Measurements from ENCODE around the gene SLC4A7.
A peak's percentile ranks its signal among the peaks of the same experiment; 100 is the strongest.
"Not testable (repeated sequence)": the region's sequence is repeated elsewhere in the genome, so short reads cannot be mapped to it uniquely, and the experiment has no call there.

The SLC4A7 gene

DNA sequence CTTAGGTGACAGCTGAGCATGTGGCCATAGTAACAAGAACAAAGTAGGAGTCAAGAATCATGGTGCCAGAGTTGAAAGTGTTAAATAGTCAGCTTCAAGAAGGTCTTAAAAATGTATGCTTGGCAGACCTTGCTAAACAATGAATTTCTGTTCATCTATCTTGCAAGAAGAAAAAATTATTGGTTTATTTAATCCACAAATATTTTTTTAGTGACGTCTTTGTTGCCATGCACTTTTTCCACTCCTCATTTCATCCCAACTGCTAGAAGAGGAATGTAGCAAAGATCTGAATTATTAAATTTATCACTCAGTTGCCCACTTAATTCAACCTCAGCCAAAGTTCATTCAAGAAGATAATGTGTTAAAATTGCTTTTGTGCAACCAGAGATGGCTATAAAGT is 3.2 kb upstream of the SLC4A7 start:
- DNase-seq (ENCODE audit: low read depth in 3 of 3, low spot score in 1 of 3) = no peak

DNA sequence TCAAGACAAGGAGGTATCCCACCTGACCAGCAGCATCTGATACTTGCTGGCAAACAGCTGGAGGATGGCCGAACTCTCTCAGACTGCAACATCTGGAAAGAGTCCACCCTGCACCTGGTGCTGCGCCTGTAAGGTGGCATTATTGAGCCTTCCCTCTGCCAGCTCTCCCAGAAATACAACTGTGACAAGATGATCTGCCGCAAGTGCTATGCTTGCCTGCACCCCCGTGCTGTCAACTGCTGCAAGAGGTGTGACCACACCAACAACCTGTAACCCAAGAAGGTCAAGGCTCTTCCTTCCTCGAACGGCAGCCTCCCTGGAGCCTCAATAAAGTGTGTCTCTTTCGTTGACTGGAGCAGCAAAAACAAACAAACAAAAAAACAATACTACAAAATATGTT is 2.2 kb upstream of the SLC4A7 start:
- no peak for DNase-seq (ENCODE audit: low read depth in 3 of 3, low spot score in 1 of 3)

DNA sequence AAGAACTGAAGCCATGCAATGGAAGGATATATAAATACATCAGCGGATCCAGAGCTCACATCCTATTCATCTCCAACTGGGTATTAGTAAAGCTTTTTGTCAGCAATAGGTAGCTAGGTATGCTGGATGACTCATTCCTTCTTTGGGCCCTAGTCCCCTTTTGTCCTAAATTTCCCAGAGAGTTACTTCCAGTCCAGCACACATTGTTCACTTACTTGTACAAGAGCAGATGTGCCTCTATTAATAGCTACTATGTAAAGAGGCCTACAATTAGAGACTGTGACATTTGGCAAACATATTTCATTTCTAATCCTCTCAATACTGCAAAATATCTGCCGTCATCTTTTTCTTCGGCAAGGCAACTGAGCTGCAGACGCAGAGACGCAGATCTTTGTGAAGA is 1.7 kb upstream of the SLC4A7 start:
- DNase-seq (ENCODE audit: low read depth in 3 of 3, low spot score in 1 of 3) = no peak

DNA sequence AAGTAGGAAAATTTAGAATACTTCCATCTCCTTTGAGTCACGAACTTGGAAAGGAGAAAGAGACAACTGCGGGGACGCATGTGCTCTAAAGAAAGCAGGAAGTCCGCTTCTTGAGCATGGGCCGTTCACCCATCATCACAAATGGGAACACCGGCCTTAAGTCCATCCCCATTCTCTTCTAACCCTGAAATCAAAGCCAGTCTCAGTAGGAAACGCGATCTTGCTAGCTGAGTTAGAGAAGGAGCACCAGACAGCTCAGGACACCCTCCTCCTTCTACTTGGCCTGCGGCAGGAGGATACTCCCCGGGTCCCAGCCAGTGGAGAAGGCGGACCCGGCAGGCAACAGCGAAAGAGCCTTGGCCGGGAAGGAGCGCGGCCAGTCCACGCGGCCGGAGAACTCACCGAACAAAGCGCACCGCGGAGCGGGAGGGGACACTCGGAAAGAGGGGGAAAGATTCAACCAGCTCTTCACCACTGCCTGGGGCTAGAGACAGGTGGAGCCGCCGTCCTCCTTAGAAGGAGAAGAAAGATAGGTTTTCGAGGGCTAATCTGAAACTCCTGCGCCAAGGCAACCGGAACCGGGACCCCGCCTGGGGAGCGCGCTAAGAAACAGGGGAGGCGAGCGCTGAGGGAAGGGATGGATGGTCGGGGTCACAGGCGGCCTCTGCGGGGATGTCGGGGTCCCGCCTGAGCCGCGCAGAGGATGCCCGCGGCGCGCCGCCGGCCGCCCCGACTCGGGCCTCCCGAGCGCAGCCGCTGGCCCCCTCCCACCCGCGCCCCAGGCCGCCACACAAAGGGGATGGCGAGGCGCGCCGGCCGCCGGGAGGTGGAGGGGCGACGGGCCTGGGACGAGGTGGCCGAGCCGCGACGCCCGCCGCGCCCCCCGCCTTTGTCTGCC is 818 bp downstream of the SLC4A7 start:
- DNase-seq (ENCODE audit: low read depth in 3 of 3, low spot score in 1 of 3) = peak in 1 of 3 donors; percentile 14

DNA sequence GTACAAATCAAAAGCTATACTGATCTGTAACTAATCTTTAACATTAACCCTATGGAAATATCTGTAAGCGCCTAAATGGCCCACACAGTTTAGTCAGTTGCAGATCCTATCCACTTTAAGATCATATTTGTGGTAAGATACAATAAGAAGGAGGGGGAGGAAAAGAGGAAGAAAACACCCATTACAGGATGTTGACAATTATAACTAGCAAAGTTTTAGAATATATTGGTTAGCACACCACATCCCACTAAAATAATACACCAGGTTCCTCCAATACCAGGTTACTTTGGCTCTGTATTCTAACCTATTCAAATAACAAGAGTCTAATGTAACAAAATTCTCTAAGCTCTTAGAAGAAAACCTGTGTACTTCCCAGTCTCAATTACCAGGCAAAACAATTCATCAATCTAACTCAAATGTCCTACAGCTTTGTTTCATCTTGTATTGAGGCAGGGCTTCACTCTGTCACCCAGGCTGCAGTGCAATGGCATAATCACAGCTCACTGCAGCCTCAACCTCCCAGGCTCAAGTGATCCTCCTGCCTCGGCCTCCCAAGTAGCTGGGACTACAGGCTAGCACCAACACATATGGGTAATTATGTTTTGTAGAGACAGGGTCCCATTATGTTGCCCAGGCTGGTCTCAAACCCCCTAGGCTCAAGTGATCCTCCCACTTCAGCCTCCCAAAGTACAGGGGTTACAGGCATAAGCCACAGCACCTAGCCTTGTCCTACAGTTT is 4.2 kb downstream of the SLC4A7 start:
- no peak for DNase-seq (ENCODE audit: low read depth in 3 of 3, low spot score in 1 of 3)

DNA sequence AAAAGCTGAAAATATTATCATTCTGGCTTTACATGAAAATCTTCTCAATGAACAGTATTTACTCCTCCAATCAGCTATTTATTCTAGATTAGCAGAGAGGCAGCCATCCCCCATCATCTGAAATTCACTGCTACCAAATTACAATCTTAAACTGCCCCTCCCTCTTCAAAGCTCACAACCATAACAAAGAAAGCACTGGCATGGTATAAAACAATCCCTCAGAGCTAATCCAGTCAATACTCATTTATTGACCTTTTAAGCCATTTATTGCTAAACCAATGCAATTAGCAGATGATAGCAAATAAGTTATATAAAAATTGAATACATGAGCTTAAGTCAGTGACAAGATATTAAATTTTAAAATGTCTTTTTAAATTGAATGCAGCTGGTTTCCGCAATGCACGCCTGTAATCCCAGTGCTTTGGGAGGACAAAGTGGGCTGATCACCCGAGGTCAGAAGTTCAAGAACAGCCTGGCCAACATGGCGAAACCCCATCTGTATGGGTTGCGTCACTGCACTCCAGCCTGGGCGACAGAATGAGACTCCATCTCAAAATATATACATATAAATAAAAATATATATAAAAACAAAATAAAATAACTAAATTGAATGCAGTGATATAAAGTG is 12.1 kb downstream of the SLC4A7 start:
- no peak for DNase-seq (ENCODE audit: low read depth in 3 of 3, low spot score in 1 of 3)

DNA sequence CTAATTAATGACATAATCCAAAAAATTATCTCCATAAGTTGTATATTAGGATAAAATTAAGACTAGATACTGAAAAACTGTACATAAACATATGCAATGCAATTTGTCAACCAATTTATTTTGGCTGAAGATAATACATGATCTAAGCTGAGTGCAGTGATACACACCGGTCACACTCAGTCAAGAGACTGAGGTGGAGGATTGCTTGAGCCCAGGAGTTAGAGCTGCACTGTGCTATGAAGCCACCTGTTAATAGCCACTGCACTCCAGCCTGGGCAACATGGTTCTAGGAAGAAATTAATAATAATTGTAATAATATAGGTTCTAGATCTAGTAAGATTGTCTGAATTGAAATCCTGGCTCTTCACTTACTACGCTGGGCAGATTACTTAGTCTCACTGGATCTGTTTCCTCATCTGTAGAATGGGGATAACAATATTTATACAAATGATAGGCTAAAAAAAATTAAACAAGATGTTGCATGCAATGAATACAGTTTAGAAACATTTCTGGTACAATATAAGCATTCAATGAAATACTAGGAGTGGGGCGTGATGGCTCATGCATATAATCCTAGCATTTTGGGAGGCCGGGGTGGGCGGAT is 15.8 kb downstream of the SLC4A7 start:
- DNase-seq (ENCODE audit: low read depth in 3 of 3, low spot score in 1 of 3) = no peak

DNA sequence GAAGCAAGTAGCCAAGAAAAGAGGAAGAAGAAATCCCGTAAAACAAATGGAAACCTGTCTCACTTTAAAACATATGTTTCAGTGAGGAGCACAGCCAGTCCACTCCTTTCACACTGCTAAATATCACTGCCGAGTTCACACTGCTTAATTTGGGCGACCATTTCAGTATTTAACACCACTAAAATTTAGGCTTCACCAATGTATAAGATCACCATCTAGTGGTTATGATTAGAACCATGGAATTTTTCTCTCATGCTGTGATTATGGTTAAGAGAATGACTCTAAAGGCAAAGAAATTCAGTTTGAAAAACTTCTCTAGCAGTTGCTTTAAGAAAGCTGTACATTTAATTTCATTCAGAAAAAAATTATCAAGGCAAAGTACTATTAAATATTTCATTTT is 16.6 kb downstream of the SLC4A7 start:
- DNase-seq (ENCODE audit: low read depth in 3 of 3, low spot score in 1 of 3) = no peak

DNA sequence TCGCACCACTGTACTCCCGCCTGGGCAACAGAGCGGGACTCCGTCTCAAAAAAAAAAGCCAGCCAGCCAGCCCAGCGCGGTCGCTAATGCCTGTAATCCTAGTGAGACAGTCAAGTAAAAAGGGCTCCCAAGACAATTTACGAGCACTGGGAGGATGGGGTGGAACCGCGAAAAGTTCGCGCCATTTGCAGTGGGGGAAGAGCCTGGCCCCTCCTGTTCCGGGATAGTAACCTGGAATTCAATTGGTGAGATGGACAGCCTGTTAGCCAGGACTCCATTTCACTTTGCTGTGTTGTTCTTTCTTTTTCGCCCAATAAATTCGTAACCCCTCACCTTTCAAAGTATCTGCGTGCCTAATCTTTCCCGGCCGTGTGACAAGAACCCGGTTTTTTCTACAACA is 19.5 kb downstream of the SLC4A7 start:
- no peak for DNase-seq (ENCODE audit: low read depth in 3 of 3, low spot score in 1 of 3)

DNA sequence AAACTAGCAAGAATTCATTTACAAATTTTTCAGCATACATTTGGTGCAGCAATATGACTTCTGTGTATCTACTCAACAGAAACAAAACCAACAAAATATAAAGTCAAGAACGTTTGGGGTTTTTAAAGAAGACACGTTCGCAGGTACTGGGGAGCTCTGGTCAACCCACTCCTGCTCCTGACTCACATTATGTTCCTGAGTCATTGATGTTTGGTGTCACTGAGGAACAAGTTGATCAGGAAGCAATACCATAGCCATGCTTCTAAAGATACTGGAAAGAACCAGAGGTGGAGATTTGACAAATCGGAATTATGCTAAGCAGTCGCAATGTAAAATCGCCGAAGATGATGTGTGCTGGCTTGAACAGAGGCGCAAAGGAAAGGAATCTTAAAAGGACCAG is 22.0 kb downstream of the SLC4A7 start:
- DNase-seq (ENCODE audit: low read depth in 3 of 3, low spot score in 1 of 3) = no peak

DNA sequence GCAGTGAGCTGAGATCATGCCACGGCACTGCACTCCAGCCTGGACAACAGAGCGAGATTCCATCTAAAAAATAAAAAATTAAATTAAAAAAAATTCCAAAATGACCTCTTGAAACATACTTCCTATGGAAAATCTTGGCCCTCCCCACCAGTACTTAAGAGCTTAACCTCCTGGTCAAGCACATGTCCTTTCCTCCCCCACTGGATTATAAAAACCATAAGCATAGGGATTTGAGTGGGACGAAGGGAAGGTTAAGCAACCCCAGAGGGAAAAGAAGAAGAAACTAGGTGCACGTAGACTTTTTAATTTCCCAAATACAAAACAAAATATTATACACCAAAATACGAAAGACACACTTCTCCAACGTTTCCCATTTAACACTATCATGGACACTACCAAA is 25.3 kb downstream of the SLC4A7 start:
- no peak for DNase-seq (ENCODE audit: low read depth in 3 of 3, low spot score in 1 of 3)

DNA sequence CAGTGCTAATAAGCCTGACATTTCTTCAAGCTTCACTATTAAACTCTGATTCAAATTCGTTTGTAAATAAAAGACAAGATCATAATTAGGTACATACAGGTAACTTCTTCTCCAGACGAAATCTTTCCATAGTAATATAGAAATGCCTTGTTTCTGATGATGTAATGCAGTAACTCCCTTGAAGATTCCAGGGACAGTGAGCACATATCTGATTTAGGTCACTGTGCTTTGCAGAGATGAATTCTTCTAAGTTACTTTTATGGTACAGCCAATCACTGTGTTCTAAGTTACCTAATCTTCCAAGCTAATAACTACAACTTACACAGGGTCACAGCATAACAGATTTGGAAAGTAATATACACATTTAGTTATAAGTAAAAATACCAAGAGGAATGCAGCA is 27.6 kb downstream of the SLC4A7 start:
- DNase-seq (ENCODE audit: low read depth in 3 of 3, low spot score in 1 of 3) = no peak

DNA sequence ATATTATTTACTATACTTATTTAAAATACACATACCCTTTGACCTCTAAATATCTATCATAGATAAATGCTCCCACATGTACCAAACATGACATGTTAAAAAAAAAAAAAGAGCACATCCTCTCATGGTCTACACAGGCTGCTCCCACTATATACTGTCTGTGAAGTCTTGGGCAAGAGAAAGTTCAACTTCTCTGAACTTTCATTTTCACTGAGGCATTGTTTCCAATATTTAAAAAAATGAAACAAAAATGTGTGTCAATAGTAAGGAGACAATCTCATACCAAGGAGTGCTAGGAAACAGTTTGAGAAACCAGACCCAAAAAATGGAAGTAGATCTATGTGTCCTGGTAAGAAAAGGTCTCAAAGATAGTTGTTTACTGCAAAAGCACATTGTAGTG is 29.3 kb downstream of the SLC4A7 start:
- no peak for DNase-seq (ENCODE audit: low read depth in 3 of 3, low spot score in 1 of 3)

DNA sequence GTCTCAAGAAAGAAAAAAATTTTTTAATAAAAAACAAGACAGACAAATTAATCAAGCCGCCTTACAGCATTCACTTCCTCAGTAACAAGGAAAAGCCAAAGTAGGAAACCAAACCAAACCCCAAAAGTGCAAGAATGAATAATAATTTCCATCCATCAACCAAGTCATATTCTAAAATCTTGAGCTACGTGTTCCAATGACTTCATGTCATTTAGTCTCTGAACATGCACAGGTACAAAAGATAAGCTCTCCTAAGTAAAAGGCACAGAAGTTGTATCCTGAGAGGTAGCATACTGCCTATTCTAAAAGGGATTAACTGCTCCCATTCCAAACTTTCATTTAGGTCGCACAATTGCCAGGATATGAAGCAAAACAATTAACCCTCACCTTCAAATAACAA is 29.7 kb downstream of the SLC4A7 start:
- no peak for DNase-seq (ENCODE audit: low read depth in 3 of 3, low spot score in 1 of 3)

DNA sequence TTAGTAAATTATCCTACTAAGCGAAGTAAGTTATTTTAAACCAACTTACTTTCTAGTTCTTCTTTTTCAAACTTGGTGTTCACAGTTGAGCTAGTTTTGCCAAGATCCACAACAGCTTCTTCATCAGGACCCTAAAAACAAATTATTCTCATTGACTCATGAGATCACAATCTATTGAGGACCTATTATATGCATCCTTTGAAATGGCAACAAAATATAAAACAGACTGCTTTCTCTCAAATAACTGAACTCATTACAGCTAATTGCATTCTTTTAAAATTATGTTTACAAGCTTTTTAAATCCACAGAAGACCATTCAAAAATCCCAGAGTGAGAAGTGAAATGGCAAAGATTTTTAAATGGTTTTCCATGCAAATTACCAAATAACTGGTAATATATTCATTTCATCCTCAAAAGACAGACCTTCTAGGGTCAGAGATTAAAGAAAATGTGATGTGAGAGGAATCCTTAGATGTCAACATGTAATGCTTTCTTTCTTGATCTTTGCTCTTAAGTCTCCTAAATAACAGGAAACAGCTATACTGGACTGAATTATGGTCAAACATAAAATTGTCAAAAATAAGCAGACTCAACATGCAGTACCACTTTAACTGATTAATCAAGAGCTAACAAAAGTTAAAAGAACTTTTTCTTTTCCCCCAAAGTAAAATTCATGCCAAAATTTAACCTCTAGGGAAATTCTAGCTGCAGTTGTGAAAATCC is 31.7 kb downstream of the SLC4A7 start:
- no peak for DNase-seq (ENCODE audit: low read depth in 3 of 3, low spot score in 1 of 3)

DNA sequence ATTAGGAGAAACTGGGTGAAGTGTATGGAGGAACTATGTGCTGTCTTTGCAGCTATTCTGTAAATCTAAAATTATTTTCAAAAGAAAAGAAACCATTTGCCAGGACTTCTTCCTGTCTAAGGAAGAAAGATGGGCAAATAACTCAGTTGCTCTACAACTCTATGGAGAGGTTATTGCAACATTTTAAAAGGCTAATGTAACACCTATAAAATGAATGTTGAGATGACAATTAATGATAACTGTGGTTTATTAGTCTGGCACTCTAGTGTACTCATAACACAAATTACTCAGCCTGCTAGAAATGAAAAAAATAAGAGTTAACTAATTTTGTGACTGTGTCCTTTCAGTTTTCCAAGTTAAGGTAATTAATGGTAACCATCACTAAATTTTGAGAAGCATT is 32.3 kb downstream of the SLC4A7 start:
- DNase-seq (ENCODE audit: low read depth in 3 of 3, low spot score in 1 of 3) = no peak

DNA sequence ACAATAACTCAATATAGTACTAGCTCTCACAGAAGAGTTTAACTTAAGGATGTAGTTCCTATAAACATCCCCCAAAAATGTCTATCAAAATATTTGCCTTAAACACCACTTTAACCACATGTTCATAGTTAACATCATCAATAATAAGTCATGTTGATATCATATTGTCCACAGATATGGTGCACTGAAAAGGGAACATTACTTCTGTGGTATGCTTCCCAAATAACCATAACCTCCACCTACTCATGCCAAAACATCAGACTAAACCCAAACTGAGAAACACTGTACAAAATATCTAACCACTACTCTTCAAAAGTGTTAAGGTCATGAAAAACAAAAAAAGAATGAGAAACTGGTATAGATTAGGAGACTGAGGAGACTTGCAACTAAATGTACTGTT is 32.9 kb downstream of the SLC4A7 start:
- no peak for DNase-seq (ENCODE audit: low read depth in 3 of 3, low spot score in 1 of 3)

DNA sequence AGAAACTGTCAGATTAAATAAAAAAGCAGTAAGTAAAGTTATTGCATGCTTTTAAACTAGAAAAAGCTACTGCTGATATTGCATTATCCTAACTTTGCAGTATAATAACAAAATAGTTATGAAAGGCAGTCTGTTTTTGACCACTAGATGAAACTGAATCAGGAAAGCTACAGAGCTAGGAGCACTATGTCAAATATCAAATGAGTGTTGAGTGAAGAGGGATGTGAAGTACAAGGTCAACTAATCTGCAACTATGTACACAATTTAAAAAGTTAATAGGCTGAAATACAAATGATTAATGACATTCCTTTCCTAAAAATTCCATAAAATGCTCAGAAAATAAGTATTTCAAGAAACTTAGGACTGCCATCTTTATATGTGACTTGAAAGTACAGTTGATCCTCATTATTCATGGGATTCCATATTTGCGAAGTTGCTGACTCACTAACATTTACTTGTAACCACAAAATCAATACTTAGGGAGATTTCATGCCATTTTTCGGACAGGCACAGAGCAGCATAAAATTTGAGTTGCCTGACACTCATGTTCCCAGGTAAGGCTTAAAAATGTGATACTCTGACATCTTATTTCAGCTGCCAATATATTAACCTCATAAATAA is 34.5 kb downstream of the SLC4A7 start:
- DNase-seq (ENCODE audit: low read depth in 3 of 3, low spot score in 1 of 3) = no peak

DNA sequence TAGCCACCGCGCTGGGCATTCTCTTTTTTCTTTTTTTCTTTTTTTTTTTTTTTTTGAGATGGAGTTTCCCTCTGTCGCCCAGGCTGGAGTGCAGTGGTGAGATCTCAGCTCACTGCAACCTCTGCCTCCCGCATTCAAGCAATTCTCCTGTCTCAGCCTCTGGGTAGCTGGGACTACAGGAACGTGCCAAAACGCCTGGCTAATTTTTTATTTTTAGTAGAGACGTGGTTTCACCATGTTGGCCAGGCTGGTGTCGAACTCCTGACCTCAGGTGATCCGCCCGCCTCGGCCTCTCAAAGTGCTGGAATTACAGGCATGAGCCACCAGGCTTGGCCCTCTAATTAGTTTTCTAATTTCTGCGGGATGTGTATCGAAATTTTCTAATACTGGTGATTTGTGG is 41.2 kb downstream of the SLC4A7 start:
- DNase-seq (ENCODE audit: low read depth in 3 of 3, low spot score in 1 of 3) = not testable (repeated sequence)

DNA sequence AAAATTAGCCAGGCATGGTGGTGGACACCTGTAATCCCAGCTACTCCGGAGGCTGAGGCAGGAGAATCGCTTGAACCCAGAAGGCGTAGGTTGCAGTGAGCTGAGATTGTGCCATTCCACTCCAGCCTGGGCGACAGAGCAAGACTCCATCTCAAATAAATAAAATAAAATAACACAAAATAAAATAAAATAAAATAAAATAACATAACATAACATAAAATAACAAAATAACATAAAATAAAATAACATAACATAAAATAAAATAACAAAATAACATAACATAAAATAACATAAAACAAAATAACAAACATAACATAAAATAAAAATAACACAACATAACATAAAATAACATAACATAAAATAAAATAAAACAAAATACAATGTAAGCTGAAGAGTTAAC is 45.8 kb downstream of the SLC4A7 start:
- DNase-seq (ENCODE audit: low read depth in 3 of 3, low spot score in 1 of 3) = not testable (repeated sequence)

DNA sequence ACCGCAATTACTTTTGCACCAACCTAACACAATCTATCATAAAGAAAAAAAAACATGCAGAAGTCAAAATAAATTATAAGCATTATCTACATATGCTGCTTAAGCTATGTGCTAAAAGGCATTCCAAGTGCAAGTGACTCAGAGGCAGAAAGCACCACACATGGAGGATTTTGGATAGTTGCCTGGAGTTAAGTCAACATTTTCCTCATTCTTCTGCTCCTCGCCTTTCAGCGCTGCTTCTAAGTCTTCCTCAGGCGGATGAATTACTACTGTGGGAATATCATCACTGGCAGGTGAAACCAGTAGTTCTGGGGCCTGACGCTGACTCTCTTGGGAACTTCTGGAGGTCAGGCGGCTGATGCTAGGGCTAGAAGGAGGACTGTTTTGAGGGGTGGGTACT is 53.1 kb downstream of the SLC4A7 start:
- DNase-seq (ENCODE audit: low read depth in 3 of 3, low spot score in 1 of 3) = no peak

Data from stimulated activated CD4-positive, alpha-beta T cell treated with anti-CD3 and anti-CD28 coated beads, TNF-alpha, amount 100 ng/mL, for 1 hour (primary cell).